Measurements from ENCODE around the gene OXT. TPM values are rescaled to one million over a fixed set of nuclear protein-coding genes. Genes with fewer than 3 reads are reported as not detected.

Gene OXT
- total and polyA plus RNA-seq, 4 donors = 0.32 to 0.33 TPM; not detected in 2

- no peak for DNase-seq (ENCODE audit: low read depth in 4 of 6, low spot score in 6 of 6)
- Histone ChIP-seq H3K27me3 (ENCODE audit: control insufficient read depth, insufficient read depth, low read length) (no peaks in the 10 kb centered on the region), H3K36me3 (ENCODE audit: control insufficient read depth, insufficient read depth, low read length) (peaks cover 67% of the 10 kb centered on the region), H3K4me1 (ENCODE audit: control insufficient read depth, insufficient read depth, low read length) (peaks cover 15% of the 10 kb centered on the region), H3K27ac (ENCODE audit: low read depth, low read length) (no peak overlapping the region), H3K9me3 (ENCODE audit: control insufficient read depth, insufficient read depth, low read length) (no peaks in the 10 kb centered on the region), H3K4me3 (ENCODE audit: low read depth, low read length) (no peak overlapping the region)
- 91% methylated on average over 8 of the region's 8 CpGs for WGBS (ENCODE audit: insufficient coverage)
Measured at GRCh38 chr20:3040086-3040485, 31.3 kb upstream of the OXT start.

- Histone ChIP-seq H3K27me3 (ENCODE audit: control insufficient read depth, insufficient read depth, low read length) (no peaks in the 10 kb centered on the region), H3K36me3 (ENCODE audit: control insufficient read depth, insufficient read depth, low read length) (peaks cover 52% of the 10 kb centered on the region), H3K4me1 (ENCODE audit: control insufficient read depth, insufficient read depth, low read length) (peaks cover 21% of the 10 kb centered on the region), H3K27ac (ENCODE audit: low read depth, low read length) (peak overlapping the region; percentile 76), H3K9me3 (ENCODE audit: control insufficient read depth, insufficient read depth, low read length) (no peaks in the 10 kb centered on the region), H3K4me3 (ENCODE audit: low read depth, low read length) (peak overlapping the region; percentile 1)
- peak in 1 of 6 donors; percentile 35 for DNase-seq (ENCODE audit: low read depth in 4 of 6, low spot score in 6 of 6)
- WGBS (ENCODE audit: insufficient coverage) = 65% methylated on average over 7 of the region's 10 CpGs
Measured at GRCh38 chr20:3041854-3042409, 29.5 kb upstream of the OXT start.

- H3K9me3 ChIP-seq (ENCODE audit: control insufficient read depth, insufficient read depth, low read length) = no peaks in the 10 kb centered on the region
- H3K27ac ChIP-seq (ENCODE audit: low read depth, low read length) = peak overlapping the region; percentile 71
- no peak overlapping the region for H3K4me3 ChIP-seq (ENCODE audit: low read depth, low read length)
- H3K36me3 ChIP-seq (ENCODE audit: control insufficient read depth, insufficient read depth, low read length) = peaks cover 52% of the 10 kb centered on the region
- peaks cover 27% of the 10 kb centered on the region for H3K4me1 ChIP-seq (ENCODE audit: control insufficient read depth, insufficient read depth, low read length)
- WGBS (ENCODE audit: insufficient coverage) = 59% methylated on average over 2 of the region's 5 CpGs
- no peaks in the 10 kb centered on the region for H3K27me3 ChIP-seq (ENCODE audit: control insufficient read depth, insufficient read depth, low read length)
- peak in 1 of 6 donors; percentile 46 for DNase-seq (ENCODE audit: low read depth in 4 of 6, low spot score in 6 of 6)
Measured at GRCh38 chr20:3042625-3043024, 28.8 kb upstream of the OXT start.

GRCh38 chr20:3043322-3043721 is 28.1 kb upstream of the OXT start, which contains the start of gene GNRH2:
Gene GNRH2 (plus strand): TSS chr20:3043622. CDS start chr20:3044415, 793 bp downstream.
- Histone ChIP-seq H3K27me3 (ENCODE audit: control insufficient read depth, insufficient read depth, low read length) (no peaks in the 10 kb centered on the region), H3K9me3 (ENCODE audit: control insufficient read depth, insufficient read depth, low read length) (no peaks in the 10 kb centered on the region), H3K27ac (ENCODE audit: low read depth, low read length) (peak within 1 kb of the TSS; percentile 71), H3K4me3 (ENCODE audit: low read depth, low read length) (no peak within 1 kb of the TSS), H3K4me1 (ENCODE audit: control insufficient read depth, insufficient read depth, low read length) (peaks cover 31% of the 10 kb centered on the region), H3K36me3 (ENCODE audit: control insufficient read depth, insufficient read depth, low read length) (peaks cover 56% of the 10 kb centered on the region)
- no peak for DNase-seq (ENCODE audit: low read depth in 4 of 6, low spot score in 6 of 6)
- whole genome bisulfite sequencing (ENCODE audit: insufficient coverage) = 90% methylated on average over 2 of the region's 3 CpGs

- Histone ChIP-seq H3K27me3 (ENCODE audit: control insufficient read depth, insufficient read depth, low read length) (no peaks in the 10 kb centered on the region), H3K27ac (ENCODE audit: low read depth, low read length) (peak overlapping the region; percentile 89), H3K9me3 (ENCODE audit: control insufficient read depth, insufficient read depth, low read length) (no peaks in the 10 kb centered on the region), H3K4me3 (ENCODE audit: low read depth, low read length) (no peak overlapping the region), H3K4me1 (ENCODE audit: control insufficient read depth, insufficient read depth, low read length) (peaks cover 31% of the 10 kb centered on the region), H3K36me3 (ENCODE audit: control insufficient read depth, insufficient read depth, low read length) (peaks cover 64% of the 10 kb centered on the region)
- DNase-seq (ENCODE audit: low read depth in 4 of 6, low spot score in 6 of 6) = no peak
- 97% methylated on average over 7 of the region's 8 CpGs for WGBS (ENCODE audit: insufficient coverage)
Measured at GRCh38 chr20:3044336-3044965, 27.0 kb upstream of the OXT start.

- DNase-seq (ENCODE audit: low read depth in 4 of 6, low spot score in 6 of 6) = peak in 3 of 6 donors; percentile 14 to 93 (median 17)
- H3K27me3 ChIP-seq (ENCODE audit: control insufficient read depth, insufficient read depth, low read length) = no peaks in the 10 kb centered on the region
- peak overlapping the region; percentile 74 for H3K4me3 ChIP-seq (ENCODE audit: low read depth, low read length)
- no peaks in the 10 kb centered on the region for H3K9me3 ChIP-seq (ENCODE audit: control insufficient read depth, insufficient read depth, low read length)
- H3K36me3 ChIP-seq (ENCODE audit: control insufficient read depth, insufficient read depth, low read length) = peaks cover 59% of the 10 kb centered on the region
- H3K4me1 ChIP-seq (ENCODE audit: control insufficient read depth, insufficient read depth, low read length) = peaks cover 31% of the 10 kb centered on the region
- 3% methylated on average over 24 of the region's 24 CpGs for WGBS (ENCODE audit: insufficient coverage)
- H3K27ac ChIP-seq (ENCODE audit: low read depth, low read length) = peak overlapping the region; percentile 89
Measured at GRCh38 chr20:3045042-3045815, 26.2 kb upstream of the OXT start.

- DNase-seq (ENCODE audit: low read depth in 4 of 6, low spot score in 6 of 6) = peak; percentile 77 to 96 (median 86)
- peak within 1 kb of the TSS; percentile 74 for H3K4me3 ChIP-seq (ENCODE audit: low read depth, low read length)
- H3K36me3 ChIP-seq (ENCODE audit: control insufficient read depth, insufficient read depth, low read length) = peaks cover 54% of the 10 kb centered on the region
- peak within 1 kb of the TSS; percentile 89 for H3K27ac ChIP-seq (ENCODE audit: low read depth, low read length)
- H3K9me3 ChIP-seq (ENCODE audit: control insufficient read depth, insufficient read depth, low read length) = no peaks in the 10 kb centered on the region
- peaks cover 31% of the 10 kb centered on the region for H3K4me1 ChIP-seq (ENCODE audit: control insufficient read depth, insufficient read depth, low read length)
- under 1% methylated on average over 104 of the region's 104 CpGs for WGBS (ENCODE audit: insufficient coverage)
- H3K27me3 ChIP-seq (ENCODE audit: control insufficient read depth, insufficient read depth, low read length) = no peaks in the 10 kb centered on the region
Measured at GRCh38 chr20:3045816-3046676, 25.4 kb upstream of the OXT start, which contains the start of gene MRPS26. Gene MRPS26 (plus strand): TSS chr20:3046052. CDS start chr20:3046069, 17 bp downstream.

- no peak for DNase-seq (ENCODE audit: low read depth in 4 of 6, low spot score in 6 of 6)
- H3K27ac ChIP-seq (ENCODE audit: low read depth, low read length) = no peak overlapping the region
- WGBS (ENCODE audit: insufficient coverage) = 11% methylated on average over 23 of the region's 39 CpGs
Measured at GRCh38 chr20:3046677-3047462, 24.6 kb upstream of the OXT start.

More at GRCh38 chr20:3046677-3047462, 24.6 kb upstream of the OXT start:
- H3K36me3 ChIP-seq (ENCODE audit: control insufficient read depth, insufficient read depth, low read length) = peaks cover 49% of the 10 kb centered on the region
- H3K9me3 ChIP-seq (ENCODE audit: control insufficient read depth, insufficient read depth, low read length) = no peaks in the 10 kb centered on the region
- no peaks in the 10 kb centered on the region for H3K27me3 ChIP-seq (ENCODE audit: control insufficient read depth, insufficient read depth, low read length)
- H3K4me1 ChIP-seq (ENCODE audit: control insufficient read depth, insufficient read depth, low read length) = peaks cover 31% of the 10 kb centered on the region
- H3K4me3 ChIP-seq (ENCODE audit: low read depth, low read length) = peak overlapping the region; percentile 74
